DND-41 (cell line): ENCODE results near the gene COL25A1.

Source experiments
- ATAC-seq: fragments of 200-7000 bp; cut with Tn5 transposase; 3 replicates; pipeline ENCODE4 v1.9.1; 2021; ENCODE audit warnings: low read depth; ENCODE audit not compliant: insufficient read depth
- DNase-seq: peaks from one replicate; pipeline ENCODE4 v3.0.0-alpha.2; 2020
- H2AFZ ChIP-seq: 2 replicates; pipeline ENCODE4 v1.6.0; 2012; ENCODE audit warnings: low read depth, low read length
- H3K27ac ChIP-seq: 2 replicates; pipeline ENCODE4 v1.5.1; 2012; ENCODE audit warnings: low read length, inconsistent platforms
- H3K27me3 ChIP-seq: fragments of 200-600 bp; sonication (generic); 2 replicates; pipeline ENCODE4 v1.6.0; 2012; ENCODE audit warnings: low read length, mild to moderate bottlenecking, inconsistent platforms; ENCODE audit not compliant: insufficient read depth, poor library complexity
- H3K36me3 ChIP-seq: 2 replicates; pipeline ENCODE4 v1.5.1; 2012; ENCODE audit warnings: low read length, inconsistent platforms; ENCODE audit not compliant: insufficient read depth
- H3K4me1 ChIP-seq: 2 replicates; pipeline ENCODE4 v1.5.1; 2012; ENCODE audit warnings: mild to moderate bottlenecking, low read length; ENCODE audit not compliant: insufficient read depth
- H3K4me2 ChIP-seq: 2 replicates; pipeline ENCODE4 v1.6.0; 2012; ENCODE audit warnings: mild to moderate bottlenecking, moderate library complexity, low read length, inconsistent platforms; ENCODE audit not compliant: insufficient read depth
- H3K4me3 ChIP-seq, 2 experiments: fragments of 200-600 bp in 1 of 2; shearing (Covaris generic) in 1 of 2; 2 replicates each; pipeline ENCODE4 v1.5.1; 2012 to 2016; ENCODE audit warnings: inconsistent platforms in 2 of 2, low read length in 2 of 2, mild to moderate bottlenecking in 2 of 2, low read depth in 1 of 2, moderate library complexity in 1 of 2
- H3K79me2 ChIP-seq: 2 replicates; pipeline ENCODE4 v1.6.0; 2012; ENCODE audit warnings: low read length, inconsistent platforms; ENCODE audit not compliant: insufficient read depth
- H3K9ac ChIP-seq: 2 replicates; pipeline ENCODE4 v1.6.0; 2012; ENCODE audit warnings: low read depth, mild to moderate bottlenecking, inconsistent platforms, low read length, moderate library complexity
- H3K9me3 ChIP-seq: 2 replicates; pipeline ENCODE4 v1.5.1; 2012; ENCODE audit warnings: low read length, moderate library complexity, mild to moderate bottlenecking, inconsistent platforms; ENCODE audit not compliant: insufficient read depth, severe bottlenecking
- H4K20me1 ChIP-seq: 2 replicates; pipeline ENCODE4 v1.6.0; 2012; ENCODE audit warnings: low read length; ENCODE audit not compliant: insufficient read depth
- EZH2 ChIP-seq: IDR thresholded peaks from 3 replicates; pipeline ENCODE4 v1.6.1; 2012; ENCODE audit warnings: borderline replicate concordance, low read depth, mild to moderate bottlenecking, moderate library complexity, low read length, inconsistent platforms; ENCODE audit not compliant: severe bottlenecking
- TF ChIP-seq, protein P1 (sequence below): IDR thresholded peaks from 2 replicates; pipeline ENCODE4 v1.5.1; 2012; ENCODE audit warnings: borderline replicate concordance, low read length, moderate library complexity, mild to moderate bottlenecking; ENCODE audit not compliant: poor library complexity, severe bottlenecking; ENCODE audit errors: extremely low read depth

COL25A1 gene

DNA sequence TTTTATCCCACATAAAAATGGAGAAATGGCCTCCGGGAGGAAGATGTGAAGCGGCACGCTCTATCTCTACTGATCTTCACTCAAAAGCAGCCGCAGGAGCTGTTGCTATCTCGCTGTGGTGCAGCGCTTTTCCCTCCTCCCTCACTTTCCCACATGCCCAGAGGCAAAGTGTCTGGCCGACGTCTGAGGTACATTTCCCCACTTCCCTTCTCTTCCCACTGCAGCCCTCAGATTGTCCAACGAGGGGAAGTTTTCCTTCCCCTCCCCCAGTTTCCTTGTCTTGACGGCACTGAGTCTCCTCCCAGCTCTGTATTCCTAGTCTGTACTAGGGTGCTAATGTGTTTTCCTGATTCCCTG lies 660 bp upstream of the COL25A1 start:
- ATAC-seq (no peak), DNase-seq (no peak)
- no peak overlapping the region for H3K27ac ChIP-seq
- no peaks in the 10 kb centered on the region for H3K4me1 ChIP-seq
- no peak overlapping the region for H3K4me3 ChIP-seq
- no peaks in the 10 kb centered on the region for H3K9me3 ChIP-seq
- no peak overlapping the region for H3K4me2 ChIP-seq
- H3K79me2 ChIP-seq: no peaks in the 10 kb centered on the region
- TF ChIP-seq, protein P1, sequence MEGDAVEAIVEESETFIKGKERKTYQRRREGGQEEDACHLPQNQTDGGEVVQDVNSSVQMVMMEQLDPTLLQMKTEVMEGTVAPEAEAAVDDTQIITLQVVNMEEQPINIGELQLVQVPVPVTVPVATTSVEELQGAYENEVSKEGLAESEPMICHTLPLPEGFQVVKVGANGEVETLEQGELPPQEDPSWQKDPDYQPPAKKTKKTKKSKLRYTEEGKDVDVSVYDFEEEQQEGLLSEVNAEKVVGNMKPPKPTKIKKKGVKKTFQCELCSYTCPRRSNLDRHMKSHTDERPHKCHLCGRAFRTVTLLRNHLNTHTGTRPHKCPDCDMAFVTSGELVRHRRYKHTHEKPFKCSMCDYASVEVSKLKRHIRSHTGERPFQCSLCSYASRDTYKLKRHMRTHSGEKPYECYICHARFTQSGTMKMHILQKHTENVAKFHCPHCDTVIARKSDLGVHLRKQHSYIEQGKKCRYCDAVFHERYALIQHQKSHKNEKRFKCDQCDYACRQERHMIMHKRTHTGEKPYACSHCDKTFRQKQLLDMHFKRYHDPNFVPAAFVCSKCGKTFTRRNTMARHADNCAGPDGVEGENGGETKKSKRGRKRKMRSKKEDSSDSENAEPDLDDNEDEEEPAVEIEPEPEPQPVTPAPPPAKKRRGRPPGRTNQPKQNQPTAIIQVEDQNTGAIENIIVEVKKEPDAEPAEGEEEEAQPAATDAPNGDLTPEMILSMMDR: no peak
- TF ChIP-seq EZH2: no peak
- H3K9ac ChIP-seq: no peak overlapping the region
- no peaks in the 10 kb centered on the region for H3K36me3 ChIP-seq
- no peak overlapping the region for H2AFZ ChIP-seq
- H3K27me3 ChIP-seq: no peaks in the 10 kb centered on the region
- H4K20me1 ChIP-seq: no peaks in the 10 kb centered on the region

DNA sequence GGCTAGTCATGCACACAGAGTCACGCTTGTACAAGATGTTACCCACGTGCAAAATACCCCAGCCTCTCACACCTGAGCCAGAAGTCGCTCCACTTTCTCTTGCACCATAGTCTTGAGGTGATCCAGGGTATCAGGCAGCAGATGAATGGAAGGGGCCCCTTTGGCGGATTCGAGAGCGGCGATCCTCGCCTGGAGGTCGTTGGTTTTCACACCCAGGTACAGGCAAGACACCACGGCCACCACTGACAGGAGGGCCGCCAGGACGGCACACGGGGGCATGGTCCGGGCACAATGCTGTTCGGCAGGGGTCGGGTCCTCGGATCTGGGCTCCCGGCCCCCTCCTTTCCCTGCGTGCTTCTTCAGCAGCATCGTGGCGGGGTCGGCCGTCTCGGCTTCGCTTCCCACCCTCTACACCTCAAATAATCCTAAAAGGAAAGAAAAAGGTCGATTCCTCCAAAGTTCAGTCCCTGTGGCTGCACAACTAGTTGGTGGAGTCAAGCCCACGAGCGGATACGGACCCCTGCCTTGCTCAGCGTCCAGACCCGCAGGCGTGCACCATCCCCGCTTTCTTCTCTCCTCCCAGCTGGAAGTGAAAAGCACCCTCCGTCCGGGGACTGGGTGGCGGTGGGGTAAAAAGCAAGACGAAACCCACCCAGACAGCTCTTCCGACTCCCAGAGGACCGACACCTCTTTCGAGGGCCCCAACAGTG lies 652 bp downstream of the COL25A1 start:
- H3K9ac ChIP-seq: no peak overlapping the region

DNA sequence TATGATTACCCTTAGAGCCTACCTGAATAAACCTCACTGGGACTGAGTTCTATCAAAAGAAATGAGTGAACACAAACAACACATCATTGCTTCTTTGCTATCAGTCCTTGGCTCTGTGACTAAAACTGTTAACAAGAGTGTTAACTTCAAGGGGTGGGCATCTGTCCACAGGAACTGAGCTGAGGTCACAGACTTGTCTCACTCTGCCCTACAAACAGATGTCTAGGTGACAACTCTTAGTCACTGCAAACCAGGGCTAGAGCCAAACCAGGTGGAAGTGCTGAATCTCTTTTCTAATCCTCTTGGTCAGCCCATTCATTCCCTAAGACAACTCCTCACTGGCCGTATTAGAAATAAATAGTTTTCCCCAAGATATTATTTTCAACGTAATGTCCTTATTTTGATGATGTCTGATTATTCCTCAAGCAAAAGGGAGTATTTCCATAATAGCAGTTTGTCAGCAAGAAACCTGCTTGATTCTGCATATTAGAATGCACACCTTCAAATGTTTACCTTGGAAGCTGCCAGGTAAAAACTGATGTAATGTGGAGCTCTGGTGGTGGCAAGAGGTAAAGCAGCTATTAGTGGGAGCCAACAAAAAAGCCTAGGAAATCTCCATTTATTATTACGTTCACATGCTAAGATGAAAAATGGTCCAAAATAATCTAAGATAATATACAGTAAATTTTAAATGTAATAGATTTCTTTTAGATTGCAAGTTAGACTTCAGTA lies 4.0 kb downstream of the COL25A1 start:
- no peak overlapping the region for H3K4me2 ChIP-seq
- no peak overlapping the region for H3K9ac ChIP-seq
- H3K4me3 ChIP-seq: no peak overlapping the region
- no peak for TF ChIP-seq EZH2
- TF ChIP-seq, protein P1: peak; percentile 63
- H3K9me3 ChIP-seq: no peaks in the 10 kb centered on the region
- no peaks in the 10 kb centered on the region for H4K20me1 ChIP-seq
- DNase-seq (no peak), ATAC-seq (no peak)
- no peaks in the 10 kb centered on the region for H3K4me1 ChIP-seq
- no peak overlapping the region for H3K27ac ChIP-seq
- H2AFZ ChIP-seq: no peak overlapping the region
- H3K79me2 ChIP-seq: no peaks in the 10 kb centered on the region
- no peaks in the 10 kb centered on the region for H3K27me3 ChIP-seq
- no peaks in the 10 kb centered on the region for H3K36me3 ChIP-seq

More for the DNA sequence above, 652 bp downstream of the COL25A1 start:
- no peaks in the 10 kb centered on the region for H3K79me2 ChIP-seq
- no peak for TF ChIP-seq EZH2
- TF ChIP-seq, protein P1: no peak
- H4K20me1 ChIP-seq: no peaks in the 10 kb centered on the region
- H3K27ac ChIP-seq: no peak overlapping the region
- H3K27me3 ChIP-seq: no peaks in the 10 kb centered on the region
- no peak overlapping the region for H3K4me3 ChIP-seq
- H3K4me2 ChIP-seq: no peak overlapping the region
- no peak for ATAC-seq
- DNase-seq: no peak
- H3K9me3 ChIP-seq: no peaks in the 10 kb centered on the region
- no peak overlapping the region for H2AFZ ChIP-seq
- no peaks in the 10 kb centered on the region for H3K36me3 ChIP-seq
- no peaks in the 10 kb centered on the region for H3K4me1 ChIP-seq
